Hepatocyte (in vitro differentiated cells): ENCODE results near the gene PCYT1A.

Source experiments
- CTCF ChIP-seq: fragments of 200-600 bp; sonication (generic); IDR thresholded peaks from 2 replicates; pipeline ENCODE4 v1.5.1; 2016; ENCODE audit warnings: antibody characterized with exemption, mild to moderate bottlenecking; ENCODE audit not compliant: poor library complexity
- EZH2phosphoT487 ChIP-seq: fragments of 200-600 bp; sonication (generic); IDR thresholded peaks from one replicate; pipeline ENCODE4 v1.6.1; 2018; ENCODE audit warnings: antibody characterized with exemption, mild to moderate bottlenecking, low read depth, moderate library complexity; ENCODE audit not compliant: unreplicated experiment, severe bottlenecking

GRCh38 chr3:196327405-196327804 is 39.9 kb upstream of the PCYT1A start:
- no peak for TF ChIP-seq CTCF
- no peak for TF ChIP-seq EZH2phosphoT487
